ENCODE measurements around the gene SERPINB6. TPM values are rescaled to one million over a fixed set of nuclear protein-coding genes. Genes with fewer than 3 reads are reported as not detected.

SERPINB6 gene
- total and polyA plus RNA-seq, 9 of the 15 experiments (the other 6 are each of a cell fraction or from before 2014, with no cell fraction given) = 86.6 to 211 (median 143) TPM

DNA sequence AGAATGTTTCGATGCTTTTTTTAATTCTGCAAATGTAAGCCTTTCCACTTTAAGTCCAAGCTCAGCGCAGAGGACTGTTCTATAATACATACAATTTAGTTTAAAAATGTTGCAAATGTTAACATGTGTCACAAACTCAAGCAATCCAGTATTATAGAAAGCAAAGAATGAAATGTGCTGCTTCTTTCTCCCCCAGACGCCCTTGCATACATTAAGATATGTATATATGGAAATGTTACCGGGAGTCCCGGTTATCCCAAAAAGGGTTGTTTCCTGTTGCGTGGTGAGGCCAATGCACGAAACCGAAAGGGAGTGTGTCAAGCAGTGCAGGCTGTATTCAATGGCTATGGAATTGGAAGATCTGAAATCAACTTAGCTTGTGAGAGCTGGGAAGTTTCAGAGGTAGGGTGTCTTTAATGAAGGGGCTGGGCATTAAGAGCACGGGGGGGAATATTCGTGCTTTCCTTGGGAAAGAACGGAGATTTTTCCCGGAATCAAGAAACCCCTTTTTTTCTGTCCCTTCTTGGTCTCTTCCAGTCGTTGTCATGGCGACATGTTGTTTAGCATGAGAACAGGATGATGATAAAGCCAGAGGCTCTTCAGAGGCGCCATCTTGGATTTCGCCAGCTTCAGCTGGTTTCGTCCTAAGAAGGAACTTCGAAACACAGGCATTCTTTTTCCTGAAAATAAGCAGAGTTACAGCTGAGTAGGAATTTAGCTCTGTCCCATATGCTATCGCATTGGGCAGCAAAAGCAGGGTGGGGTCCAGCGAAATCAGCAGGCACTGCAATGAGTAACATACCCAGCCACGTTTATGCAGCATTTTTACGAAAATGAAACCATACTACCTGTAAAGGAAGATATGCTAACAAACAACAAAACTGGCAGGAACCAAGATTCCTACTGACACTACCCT, 18.2 kb upstream of the SERPINB6 start (continued):
- TF ChIP-seq, protein P1, sequence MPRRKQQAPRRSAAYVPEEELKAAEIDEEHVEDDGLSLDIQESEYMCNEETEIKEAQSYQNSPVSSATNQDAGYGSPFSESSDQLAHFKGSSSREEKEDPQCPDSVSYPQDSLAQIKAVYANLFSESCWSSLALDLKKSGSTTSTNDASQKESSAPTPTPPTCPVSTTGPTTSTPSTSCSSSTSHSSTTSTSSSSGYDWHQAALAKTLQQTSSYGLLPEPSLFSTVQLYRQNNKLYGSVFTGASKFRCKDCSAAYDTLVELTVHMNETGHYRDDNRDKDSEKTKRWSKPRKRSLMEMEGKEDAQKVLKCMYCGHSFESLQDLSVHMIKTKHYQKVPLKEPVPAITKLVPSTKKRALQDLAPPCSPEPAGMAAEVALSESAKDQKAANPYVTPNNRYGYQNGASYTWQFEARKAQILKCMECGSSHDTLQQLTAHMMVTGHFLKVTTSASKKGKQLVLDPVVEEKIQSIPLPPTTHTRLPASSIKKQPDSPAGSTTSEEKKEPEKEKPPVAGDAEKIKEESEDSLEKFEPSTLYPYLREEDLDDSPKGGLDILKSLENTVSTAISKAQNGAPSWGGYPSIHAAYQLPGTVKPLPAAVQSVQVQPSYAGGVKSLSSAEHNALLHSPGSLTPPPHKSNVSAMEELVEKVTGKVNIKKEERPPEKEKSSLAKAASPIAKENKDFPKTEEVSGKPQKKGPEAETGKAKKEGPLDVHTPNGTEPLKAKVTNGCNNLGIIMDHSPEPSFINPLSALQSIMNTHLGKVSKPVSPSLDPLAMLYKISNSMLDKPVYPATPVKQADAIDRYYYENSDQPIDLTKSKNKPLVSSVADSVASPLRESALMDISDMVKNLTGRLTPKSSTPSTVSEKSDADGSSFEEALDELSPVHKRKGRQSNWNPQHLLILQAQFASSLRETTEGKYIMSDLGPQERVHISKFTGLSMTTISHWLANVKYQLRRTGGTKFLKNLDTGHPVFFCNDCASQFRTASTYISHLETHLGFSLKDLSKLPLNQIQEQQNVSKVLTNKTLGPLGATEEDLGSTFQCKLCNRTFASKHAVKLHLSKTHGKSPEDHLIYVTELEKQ (CRISPR knock-in tag; IDR thresholded peaks at IDR 0.05) = no peak
- TF ChIP-seq, protein P2, sequence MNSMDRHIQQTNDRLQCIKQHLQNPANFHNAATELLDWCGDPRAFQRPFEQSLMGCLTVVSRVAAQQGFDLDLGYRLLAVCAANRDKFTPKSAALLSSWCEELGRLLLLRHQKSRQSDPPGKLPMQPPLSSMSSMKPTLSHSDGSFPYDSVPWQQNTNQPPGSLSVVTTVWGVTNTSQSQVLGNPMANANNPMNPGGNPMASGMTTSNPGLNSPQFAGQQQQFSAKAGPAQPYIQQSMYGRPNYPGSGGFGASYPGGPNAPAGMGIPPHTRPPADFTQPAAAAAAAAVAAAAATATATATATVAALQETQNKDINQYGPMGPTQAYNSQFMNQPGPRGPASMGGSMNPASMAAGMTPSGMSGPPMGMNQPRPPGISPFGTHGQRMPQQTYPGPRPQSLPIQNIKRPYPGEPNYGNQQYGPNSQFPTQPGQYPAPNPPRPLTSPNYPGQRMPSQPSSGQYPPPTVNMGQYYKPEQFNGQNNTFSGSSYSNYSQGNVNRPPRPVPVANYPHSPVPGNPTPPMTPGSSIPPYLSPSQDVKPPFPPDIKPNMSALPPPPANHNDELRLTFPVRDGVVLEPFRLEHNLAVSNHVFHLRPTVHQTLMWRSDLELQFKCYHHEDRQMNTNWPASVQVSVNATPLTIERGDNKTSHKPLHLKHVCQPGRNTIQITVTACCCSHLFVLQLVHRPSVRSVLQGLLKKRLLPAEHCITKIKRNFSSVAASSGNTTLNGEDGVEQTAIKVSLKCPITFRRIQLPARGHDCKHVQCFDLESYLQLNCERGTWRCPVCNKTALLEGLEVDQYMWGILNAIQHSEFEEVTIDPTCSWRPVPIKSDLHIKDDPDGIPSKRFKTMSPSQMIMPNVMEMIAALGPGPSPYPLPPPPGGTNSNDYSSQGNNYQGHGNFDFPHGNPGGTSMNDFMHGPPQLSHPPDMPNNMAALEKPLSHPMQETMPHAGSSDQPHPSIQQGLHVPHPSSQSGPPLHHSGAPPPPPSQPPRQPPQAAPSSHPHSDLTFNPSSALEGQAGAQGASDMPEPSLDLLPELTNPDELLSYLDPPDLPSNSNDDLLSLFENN (IDR thresholded peaks at IDR 0.05; ENCODE audit: low read depth in 2 of 2, low read length in 2 of 2) = 0 out of 4 replicates have a peak, but pooled peaks of 1 of the 2 experiments have one; percentile 48
- TF ChIP-seq ARNT (IDR thresholded peaks at IDR 0.05) (peak; percentile 77 to 94), BCOR (IDR thresholded peaks at IDR 0.05) (peak; percentile 13; the same call in 1 of the 2 replicates), RAD51 (IDR thresholded peaks at IDR 0.05; ENCODE audit: borderline replicate concordance, low read depth) (no peak), KDM4B (IDR thresholded peaks at IDR 0.05; ENCODE audit: borderline replicate concordance in 2 of 2, low read depth in 1 of 2) (no peak), HMGN3 (IDR thresholded peaks at IDR 0.05; ENCODE audit: borderline replicate concordance, extremely low read depth, insufficient read length, low read depth, low read length) (no peak)
- TF ChIP-seq, protein P3, sequence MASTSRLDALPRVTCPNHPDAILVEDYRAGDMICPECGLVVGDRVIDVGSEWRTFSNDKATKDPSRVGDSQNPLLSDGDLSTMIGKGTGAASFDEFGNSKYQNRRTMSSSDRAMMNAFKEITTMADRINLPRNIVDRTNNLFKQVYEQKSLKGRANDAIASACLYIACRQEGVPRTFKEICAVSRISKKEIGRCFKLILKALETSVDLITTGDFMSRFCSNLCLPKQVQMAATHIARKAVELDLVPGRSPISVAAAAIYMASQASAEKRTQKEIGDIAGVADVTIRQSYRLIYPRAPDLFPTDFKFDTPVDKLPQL (IDR thresholded peaks at IDR 0.05; ENCODE audit: extremely low read depth, insufficient read length) = peak; percentile 86
- TF ChIP-seq, protein P4, sequence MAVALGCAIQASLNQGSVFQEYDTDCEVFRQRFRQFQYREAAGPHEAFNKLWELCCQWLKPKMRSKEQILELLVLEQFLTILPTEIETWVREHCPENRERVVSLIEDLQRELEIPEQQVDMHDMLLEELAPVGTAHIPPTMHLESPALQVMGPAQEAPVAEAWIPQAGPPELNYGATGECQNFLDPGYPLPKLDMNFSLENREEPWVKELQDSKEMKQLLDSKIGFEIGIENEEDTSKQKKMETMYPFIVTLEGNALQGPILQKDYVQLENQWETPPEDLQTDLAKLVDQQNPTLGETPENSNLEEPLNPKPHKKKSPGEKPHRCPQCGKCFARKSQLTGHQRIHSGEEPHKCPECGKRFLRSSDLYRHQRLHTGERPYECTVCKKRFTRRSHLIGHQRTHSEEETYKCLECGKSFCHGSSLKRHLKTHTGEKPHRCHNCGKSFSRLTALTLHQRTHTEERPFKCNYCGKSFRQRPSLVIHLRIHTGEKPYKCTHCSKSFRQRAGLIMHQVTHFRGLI (CRISPR knock-in tag; IDR thresholded peaks at IDR 0.05) = no peak
- TF ChIP-seq, protein P5, sequence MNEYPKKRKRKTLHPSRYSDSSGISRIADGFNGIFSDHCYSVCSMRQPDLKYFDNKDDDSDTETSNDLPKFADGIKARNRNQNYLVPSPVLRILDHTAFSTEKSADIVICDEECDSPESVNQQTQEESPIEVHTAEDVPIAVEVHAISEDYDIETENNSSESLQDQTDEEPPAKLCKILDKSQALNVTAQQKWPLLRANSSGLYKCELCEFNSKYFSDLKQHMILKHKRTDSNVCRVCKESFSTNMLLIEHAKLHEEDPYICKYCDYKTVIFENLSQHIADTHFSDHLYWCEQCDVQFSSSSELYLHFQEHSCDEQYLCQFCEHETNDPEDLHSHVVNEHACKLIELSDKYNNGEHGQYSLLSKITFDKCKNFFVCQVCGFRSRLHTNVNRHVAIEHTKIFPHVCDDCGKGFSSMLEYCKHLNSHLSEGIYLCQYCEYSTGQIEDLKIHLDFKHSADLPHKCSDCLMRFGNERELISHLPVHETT (CRISPR knock-in tag; conservative IDR thresholded peaks at IDR 0.05 in 1 of 2, IDR thresholded peaks at IDR 0.05 in 1 of 2) = no peak

Measured in K562 (cell line).